Measurements from ENCODE around the gene PPM1F.
A peak's percentile ranks its signal among the peaks of the same experiment; 100 is the strongest.

Gene PPM1F

DNA sequence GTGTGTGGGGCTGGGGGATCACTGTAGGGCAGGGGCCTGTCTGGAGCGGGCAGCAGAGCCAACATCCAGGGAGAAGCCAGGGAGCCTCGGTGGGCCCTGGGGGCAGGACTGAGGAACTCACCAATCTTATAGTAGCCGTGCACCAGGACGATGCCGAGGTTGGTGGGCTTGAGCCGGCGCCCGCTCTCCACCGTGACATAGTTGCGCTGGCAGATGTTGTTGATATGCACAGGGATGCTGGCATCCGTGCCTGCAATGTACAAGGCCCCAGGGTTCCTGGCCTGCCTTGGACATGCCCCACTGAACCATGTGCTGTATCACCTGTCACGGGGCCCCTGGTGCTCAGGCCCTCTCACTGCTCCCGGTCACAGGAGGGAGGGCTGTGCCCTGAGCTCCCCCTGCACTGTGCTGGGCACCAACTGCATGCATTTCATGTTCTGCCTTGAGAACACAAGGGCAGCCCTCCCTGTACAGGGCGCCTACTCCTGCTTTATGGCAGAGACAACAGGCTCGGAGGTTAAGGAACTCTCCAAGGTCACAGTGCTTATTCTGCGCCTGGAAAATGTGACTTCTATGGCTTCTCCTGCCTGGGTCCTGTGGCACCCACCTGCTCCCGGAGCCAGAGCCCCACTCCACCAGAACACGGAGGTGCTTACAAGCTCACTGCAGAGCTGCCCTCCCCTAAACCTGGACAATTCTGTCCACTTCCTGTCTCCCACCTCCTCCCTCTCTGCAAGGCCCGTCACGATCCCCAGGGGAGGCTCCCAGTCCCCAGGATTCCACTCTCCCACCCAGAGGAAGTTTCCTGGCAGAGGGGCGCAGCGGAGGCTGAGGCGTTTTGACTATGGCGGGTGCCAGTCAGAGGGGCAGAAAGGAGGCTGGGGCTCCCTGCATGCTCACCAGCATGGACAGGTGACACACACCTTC, 7.8 kb upstream of the PPM1F start:
- no peak for DNase-seq

DNA sequence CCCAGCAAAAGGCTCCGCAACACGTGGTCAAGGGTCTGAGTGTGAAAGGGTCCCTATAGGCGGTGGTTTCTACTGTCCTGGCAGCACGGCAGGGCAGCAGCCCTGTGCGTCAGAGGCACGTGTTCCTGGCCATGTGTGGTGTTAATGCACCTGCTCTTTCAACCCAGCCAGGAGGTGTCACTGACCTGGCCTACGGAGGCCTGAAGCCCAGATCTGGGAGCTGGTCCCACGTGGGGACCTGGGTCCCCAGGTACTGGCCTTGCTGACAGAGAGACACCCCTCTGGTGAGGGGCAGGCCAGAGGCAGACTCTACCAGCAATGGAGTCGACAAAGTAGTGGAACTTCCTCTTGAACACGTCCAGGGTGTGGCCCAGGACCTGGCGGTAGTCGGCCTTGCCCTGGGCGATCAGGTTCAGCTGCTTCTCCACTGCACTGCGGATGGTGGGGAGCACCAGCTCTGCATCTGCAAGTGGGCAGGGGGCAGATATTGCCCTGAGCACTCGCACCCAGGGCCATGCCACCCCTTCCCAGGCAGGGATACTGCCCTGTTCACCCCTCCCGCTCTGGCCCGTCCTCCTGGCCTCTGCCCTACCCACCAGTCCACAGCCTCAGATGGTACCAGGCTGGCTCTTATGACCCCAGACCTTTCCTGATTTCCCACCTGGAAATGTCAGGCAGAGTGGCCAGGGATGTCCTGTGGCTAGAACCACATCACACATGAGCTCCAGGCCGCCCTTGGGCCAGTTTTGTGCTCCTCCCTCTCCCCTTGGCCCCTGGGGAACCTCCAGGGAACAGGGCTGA, 6.8 kb upstream of the PPM1F start:
- DNase-seq, result no peak

- DNase-seq, result no peak
Measured at GRCh38 chr22:21958360-21959273, 6.0 kb upstream of the PPM1F start.

DNA sequence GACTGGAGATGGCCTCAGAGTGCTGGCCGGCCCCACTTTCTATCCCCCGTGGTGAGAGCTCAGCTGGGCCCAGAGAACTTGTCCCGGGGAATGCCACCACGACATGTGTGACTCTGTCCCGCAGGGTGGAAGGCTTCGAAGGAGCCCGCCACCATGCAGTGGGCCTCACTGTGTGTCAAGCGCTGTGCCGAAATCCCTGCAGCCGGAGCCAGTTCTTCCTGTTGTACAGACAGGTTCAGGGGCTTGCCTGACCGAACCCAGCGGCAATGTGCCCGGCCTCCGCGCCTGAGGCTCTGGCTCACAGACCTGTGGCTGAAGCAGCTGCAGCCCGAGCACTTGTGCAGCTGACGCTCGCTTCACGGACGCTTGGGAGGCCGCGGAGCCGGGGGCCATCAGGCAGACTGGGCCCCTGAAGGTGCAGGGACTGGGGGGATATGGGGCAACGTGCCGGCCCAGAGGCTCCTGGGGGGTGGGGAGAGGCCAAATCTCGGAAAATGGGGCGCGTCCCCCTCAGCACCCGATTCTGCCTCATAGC, 650 bp downstream of the PPM1F start:
- DNase-seq, result peak; percentile 71

DNA sequence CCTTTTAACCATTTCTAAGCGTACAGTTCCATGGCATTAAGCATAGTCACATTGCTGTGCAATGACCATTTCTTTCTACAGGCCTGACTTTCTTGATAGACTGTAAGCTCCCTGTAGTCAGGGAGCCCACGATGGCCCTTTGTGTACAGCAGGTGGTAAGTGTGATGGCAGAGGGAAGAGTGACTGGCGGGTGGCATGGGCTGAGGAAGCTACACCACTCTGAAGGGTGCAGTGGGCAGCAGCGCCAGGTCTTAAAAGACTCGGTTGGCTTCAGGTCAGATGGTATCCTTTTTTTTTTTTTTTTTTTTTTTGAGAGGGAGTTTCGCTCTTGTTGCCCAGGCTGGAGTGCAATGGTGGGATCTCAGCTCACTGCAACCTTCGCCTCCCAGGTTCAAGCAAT, 1.6 kb downstream of the PPM1F start:
- no peak for DNase-seq

DNA sequence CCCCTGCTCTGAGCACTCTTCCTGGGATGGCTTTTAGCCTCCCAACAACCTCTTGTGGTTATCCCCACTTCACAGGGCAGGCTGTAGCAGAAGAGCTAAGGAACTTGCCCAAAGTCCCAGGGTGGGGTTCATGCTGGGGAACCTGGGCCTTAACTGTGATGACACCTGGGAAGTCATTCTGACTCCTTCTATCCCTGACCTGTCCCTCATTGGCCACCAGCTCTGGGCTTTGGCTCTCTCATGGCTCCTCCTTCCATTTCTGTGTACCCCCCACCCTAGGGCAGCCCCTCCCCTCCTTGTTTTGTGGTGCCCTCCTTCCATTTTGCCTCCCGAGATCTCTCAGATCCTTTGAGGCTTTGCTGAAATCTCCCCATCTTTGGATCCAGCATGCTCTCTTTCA, 2.7 kb downstream of the PPM1F start:
- DNase-seq, result no peak

- no peak for DNase-seq
Measured at GRCh38 chr22:21949569-21949918, 3.1 kb downstream of the PPM1F start.

DNA sequence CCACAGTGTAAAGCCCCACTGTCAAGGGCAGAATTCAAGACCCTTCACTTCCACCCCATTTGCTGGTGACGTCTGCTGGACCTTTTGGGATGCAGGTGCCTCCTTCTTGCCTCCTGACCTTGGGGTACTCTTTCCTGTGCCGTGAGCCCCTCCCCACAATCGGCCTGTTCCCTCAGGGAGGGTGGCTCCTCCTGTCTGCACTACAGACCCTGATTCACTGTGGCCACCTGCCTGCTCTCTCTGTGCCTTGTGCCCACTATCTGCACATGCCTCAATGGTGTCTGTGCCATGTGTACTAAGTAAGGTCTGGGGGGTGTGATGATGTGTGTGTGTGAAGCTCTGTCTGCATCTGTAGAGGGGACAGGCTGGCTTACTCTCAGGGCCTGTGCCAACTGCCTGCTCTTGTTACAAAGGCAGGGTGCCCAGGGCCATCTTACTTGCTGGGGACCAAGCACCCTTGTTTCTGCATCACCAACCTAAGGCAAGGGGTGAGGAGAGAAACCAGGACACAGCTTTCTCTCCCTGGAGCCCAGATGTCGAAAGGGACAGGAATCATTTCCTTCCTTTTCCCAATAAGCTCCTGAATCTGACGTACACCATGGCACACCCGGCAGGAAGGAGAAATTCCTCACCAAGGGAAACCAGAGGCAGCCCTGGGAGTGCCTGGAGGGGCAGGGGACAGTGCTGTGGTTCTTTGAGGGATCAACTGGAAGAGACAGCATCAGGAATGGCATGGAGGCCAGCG, 3.7 kb downstream of the PPM1F start:
- no peak for DNase-seq

GRCh38 chr22:21948390-21948789, 4.3 kb downstream of the PPM1F start:
- DNase-seq, result no peak

- DNase-seq, result no peak
Measured at GRCh38 chr22:21947040-21948014, 5.3 kb downstream of the PPM1F start.

- DNase-seq, result no peak
Measured at GRCh38 chr22:21946262-21946925, 6.3 kb downstream of the PPM1F start.

DNA sequence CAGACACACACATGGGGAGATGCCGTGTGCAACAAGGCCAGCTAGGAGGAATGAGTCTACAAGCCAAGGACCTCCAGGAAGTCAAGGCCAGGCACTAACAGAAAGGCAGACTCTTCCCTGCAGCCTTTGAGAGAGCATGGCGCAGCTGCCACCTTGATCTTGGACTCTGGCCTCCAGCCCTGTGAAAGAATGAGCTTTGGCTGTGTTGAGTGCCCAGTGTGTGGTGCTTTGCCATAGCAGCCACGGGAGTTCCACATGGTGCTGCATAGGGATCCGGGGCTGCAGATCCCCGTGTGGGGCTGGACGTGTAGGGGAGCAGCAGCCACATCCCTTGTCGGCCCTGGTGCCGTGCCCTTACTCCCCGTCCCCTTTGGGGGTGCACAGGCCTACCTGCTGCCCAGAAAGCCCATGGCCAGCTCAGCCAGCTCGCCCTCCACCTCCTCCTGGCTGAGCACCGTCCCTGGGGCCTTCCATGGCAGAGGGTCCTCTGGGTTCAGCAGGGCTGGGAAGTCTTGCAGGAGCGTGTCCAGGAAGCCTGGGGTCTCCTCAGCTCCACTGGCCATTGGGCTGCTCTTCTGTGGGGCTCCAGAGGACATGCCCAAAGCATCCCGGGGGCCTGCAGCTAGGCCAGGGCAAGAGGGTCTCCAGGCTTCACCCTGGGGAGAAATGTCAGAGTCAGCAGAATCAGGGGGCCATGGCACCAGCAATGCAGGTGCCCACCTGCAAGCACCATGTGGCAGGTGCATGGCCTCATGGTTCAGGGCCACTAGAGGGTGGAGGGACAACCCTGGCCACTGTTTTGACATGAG, 7.0 kb downstream of the PPM1F start:
- DNase-seq, result no peak

DNA sequence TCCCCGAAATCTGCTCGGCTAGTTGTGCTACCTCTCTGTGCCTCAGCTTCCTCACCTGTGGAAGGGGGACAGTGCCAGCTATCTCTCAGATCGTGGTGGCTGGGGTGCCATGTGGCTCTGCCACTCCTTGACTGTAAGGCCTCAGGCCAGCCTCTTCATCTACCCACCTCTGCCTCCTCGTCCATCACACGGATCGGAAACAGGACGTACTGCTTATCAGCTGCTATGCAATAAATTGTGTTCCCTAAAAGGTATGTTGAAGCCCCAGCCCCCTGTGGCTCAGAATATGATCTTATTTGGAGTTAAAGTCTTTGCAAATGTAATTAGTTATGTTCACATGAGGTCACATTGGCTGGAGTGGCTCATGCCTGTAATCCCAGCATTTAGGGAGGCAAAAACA, 7.8 kb downstream of the PPM1F start:
- no peak for DNase-seq

- DNase-seq, result no peak
Measured at GRCh38 chr22:21943571-21944448, 8.8 kb downstream of the PPM1F start.

GRCh38 chr22:21942407-21943343, 10.0 kb downstream of the PPM1F start:
- peak; percentile 63 for DNase-seq

GRCh38 chr22:21941921-21942320, 10.7 kb downstream of the PPM1F start:
- no peak for DNase-seq

GRCh38 chr22:21940521-21940920, 12.1 kb downstream of the PPM1F start:
- DNase-seq, result no peak
